ENCODE measurements around the gene SEMA6A. TPM values are rescaled to one million over a fixed set of nuclear protein-coding genes. Genes with fewer than 3 reads are reported as not detected.

SEMA6A gene
- total and polyA plus RNA-seq, 9 of the 15 experiments (the other 6 are each of a cell fraction or from before 2014, with no cell fraction given) = 0.04 to 0.42 (median 0.18) TPM; not detected in 5

GRCh38 chr5:116442931-116443551 lies 131.6 kb downstream of the SEMA6A start:
- peaks cover 0 to 13% of the 10 kb centered on the region in 2 experiments; a peak in 2 of 5 replicates for H3K27me3 ChIP-seq (ENCODE audit: control insufficient read depth in 2 of 2, insufficient read depth in 2 of 2, low read length in 2 of 2)
- BruUV-seq (replicated peaks) = no TSS peak
- intact Hi-C loops (cut with micrococcal nuclease) = no loop called here
- no peaks in the 10 kb centered on the region for H4K20me1 ChIP-seq (replicated peaks; ENCODE audit: control insufficient read depth, insufficient read depth, low read length)
- H3K4me3 ChIP-seq = no peak overlapping the region
- H3K79me2 ChIP-seq (ENCODE audit: control insufficient read depth, insufficient read depth, low read length) = no peaks in the 10 kb centered on the region
- H3K4me2 ChIP-seq (ENCODE audit: insufficient read depth, low read length) = no peak overlapping the region
- no peaks in the 10 kb centered on the region for H3K9me1 ChIP-seq (ENCODE audit: control insufficient read depth, insufficient read depth, low read length)
- peaks cover 0 to 5% of the 10 kb centered on the region in 2 experiments; a peak in 1 of 5 replicates for H3K4me1 ChIP-seq (replicated peaks in 1 of 2; ENCODE audit: control insufficient read depth in 2 of 2, insufficient read depth in 2 of 2, low read length in 2 of 2)
- H3K9me3 ChIP-seq (replicated peaks; ENCODE audit: control insufficient read depth, insufficient read depth, low read depth, low read length) = no peaks in the 10 kb centered on the region
- no peak for DNase-seq (ENCODE audit: extremely low read depth in 1 of 4, low spot score in 3 of 4)
- H3K9ac ChIP-seq (ENCODE audit: insufficient read depth in 1 of 2, low read depth in 2 of 2, low read length in 2 of 2) = no peak overlapping the region
- ChIA-PET POLR2A (no interaction called here), CTCF (ENCODE audit: low intra/inter-chr PET ratio) (no interaction called here)
- H3K27ac ChIP-seq (ENCODE audit: extremely low read depth, low read depth, low read length) = no peak overlapping the region
- no peaks in the 10 kb centered on the region for H3K36me3 ChIP-seq (ENCODE audit: control insufficient read depth, insufficient read depth, low read length)
- TF ChIP-seq, protein P1, sequence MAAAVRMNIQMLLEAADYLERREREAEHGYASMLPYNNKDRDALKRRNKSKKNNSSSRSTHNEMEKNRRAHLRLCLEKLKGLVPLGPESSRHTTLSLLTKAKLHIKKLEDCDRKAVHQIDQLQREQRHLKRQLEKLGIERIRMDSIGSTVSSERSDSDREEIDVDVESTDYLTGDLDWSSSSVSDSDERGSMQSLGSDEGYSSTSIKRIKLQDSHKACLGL (CRISPR knock-in tag; IDR thresholded peaks at IDR 0.05; ENCODE audit: borderline replicate concordance, poor library complexity, severe bottlenecking) = no peak
- no peak for TF ChIP-seq KDM2B (CRISPR knock-in tag; IDR thresholded peaks at IDR 0.05)
- no peak for TF ChIP-seq RBM39 (optimal IDR thresholded peaks at IDR 0.05; ENCODE audit: low read depth, low read length)
- TF ChIP-seq SUPT5H (IDR thresholded peaks at IDR 0.05) = no peak
- TF ChIP-seq, protein P2, sequence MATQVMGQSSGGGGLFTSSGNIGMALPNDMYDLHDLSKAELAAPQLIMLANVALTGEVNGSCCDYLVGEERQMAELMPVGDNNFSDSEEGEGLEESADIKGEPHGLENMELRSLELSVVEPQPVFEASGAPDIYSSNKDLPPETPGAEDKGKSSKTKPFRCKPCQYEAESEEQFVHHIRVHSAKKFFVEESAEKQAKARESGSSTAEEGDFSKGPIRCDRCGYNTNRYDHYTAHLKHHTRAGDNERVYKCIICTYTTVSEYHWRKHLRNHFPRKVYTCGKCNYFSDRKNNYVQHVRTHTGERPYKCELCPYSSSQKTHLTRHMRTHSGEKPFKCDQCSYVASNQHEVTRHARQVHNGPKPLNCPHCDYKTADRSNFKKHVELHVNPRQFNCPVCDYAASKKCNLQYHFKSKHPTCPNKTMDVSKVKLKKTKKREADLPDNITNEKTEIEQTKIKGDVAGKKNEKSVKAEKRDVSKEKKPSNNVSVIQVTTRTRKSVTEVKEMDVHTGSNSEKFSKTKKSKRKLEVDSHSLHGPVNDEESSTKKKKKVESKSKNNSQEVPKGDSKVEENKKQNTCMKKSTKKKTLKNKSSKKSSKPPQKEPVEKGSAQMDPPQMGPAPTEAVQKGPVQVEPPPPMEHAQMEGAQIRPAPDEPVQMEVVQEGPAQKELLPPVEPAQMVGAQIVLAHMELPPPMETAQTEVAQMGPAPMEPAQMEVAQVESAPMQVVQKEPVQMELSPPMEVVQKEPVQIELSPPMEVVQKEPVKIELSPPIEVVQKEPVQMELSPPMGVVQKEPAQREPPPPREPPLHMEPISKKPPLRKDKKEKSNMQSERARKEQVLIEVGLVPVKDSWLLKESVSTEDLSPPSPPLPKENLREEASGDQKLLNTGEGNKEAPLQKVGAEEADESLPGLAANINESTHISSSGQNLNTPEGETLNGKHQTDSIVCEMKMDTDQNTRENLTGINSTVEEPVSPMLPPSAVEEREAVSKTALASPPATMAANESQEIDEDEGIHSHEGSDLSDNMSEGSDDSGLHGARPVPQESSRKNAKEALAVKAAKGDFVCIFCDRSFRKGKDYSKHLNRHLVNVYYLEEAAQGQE (IDR thresholded peaks at IDR 0.05; ENCODE audit: borderline replicate concordance) = no peak
- TF ChIP-seq, protein P2 (CRISPR knock-in tag; IDR thresholded peaks at IDR 0.05; ENCODE audit: low read depth) = no peak
- no peak for TF ChIP-seq MED1 (CRISPR knock-in tag; IDR thresholded peaks at IDR 0.05; ENCODE audit: borderline replicate concordance)
- TF ChIP-seq SRSF7 (optimal IDR thresholded peaks at IDR 0.05; ENCODE audit: low read depth, low read length) = no peak
- no peak for TF ChIP-seq ZNF282 (CRISPR knock-in tag; IDR thresholded peaks at IDR 0.05)
- no peak for TF ChIP-seq GTF2F1 (IDR thresholded peaks at IDR 0.05; ENCODE audit: low read depth, low read length)
- TF ChIP-seq GABPB1 (CRISPR knock-in tag; IDR thresholded peaks at IDR 0.05) = no peak
- H2AFZ ChIP-seq (ENCODE audit: low read depth, low read length) = no peak overlapping the region
- WGBS (ENCODE audit: insufficient coverage, low coverage, missing lambda C conversion rate) = 0% methylated on average over 3 of the region's 3 CpGs
- in situ Hi-C loops (cut with MboI) = no loop called here
- no peak for ATAC-seq
- FAIRE-seq = no peak

Measured in K562 (cell line).